GM12878 (cell line): ENCODE data around the gene RBMS1. TPM values are rescaled to one million over a fixed set of nuclear protein-coding genes. Genes with fewer than 3 reads are reported as not detected.
A peak's percentile ranks its signal among the peaks of the same experiment; 100 is the strongest.

Source experiments
- BCL11A ChIP-seq: IDR thresholded peaks from 2 replicates; pipeline ENCODE4 v1.6.1; 2011; ENCODE audit warnings: low read depth, low read length
- DPF2 ChIP-seq: fragments of 450-650 bp; IDR thresholded peaks from 2 replicates; pipeline ENCODE4 v1.6.1; 2017; ENCODE audit warnings: mild to moderate bottlenecking
- EED ChIP-seq: sonication (generic); IDR thresholded peaks from 2 replicates; pipeline ENCODE4 v1.6.1; 2016; ENCODE audit warnings: antibody characterized with exemption, low read depth
- ETV6 ChIP-seq, 2 experiments: fragments of 450-650 bp in 1 of 2; IDR thresholded peaks in 1 of 2; conservative IDR thresholded peaks in 1 of 2; 2 replicates each; pipeline ENCODE4 v1.6.1; 2014; ENCODE audit warnings: antibody characterized with exemption in 1 of 2, borderline replicate concordance in 1 of 2, low read depth in 1 of 2, mild to moderate bottlenecking in 1 of 2, moderate library complexity in 1 of 2
- FOXM1 ChIP-seq: IDR thresholded peaks from 2 replicates; pipeline ENCODE4 v1.6.1; 2012; ENCODE audit warnings: low read depth, mild to moderate bottlenecking, inconsistent platforms, low read length, moderate library complexity
- GATAD2B ChIP-seq: fragments of 450-650 bp; conservative IDR thresholded peaks from 2 replicates; pipeline ENCODE4 v1.6.1; 2017; ENCODE audit warnings: low read depth, mild to moderate bottlenecking, moderate library complexity
- IKZF1 ChIP-seq: fragments of 450-650 bp; conservative IDR thresholded peaks from 2 replicates; pipeline ENCODE4 v1.6.1; 2017; ENCODE audit warnings: antibody characterized with exemption, mild to moderate bottlenecking
- IKZF2 ChIP-seq, 2 experiments: fragments of 450-650 bp; IDR thresholded peaks; 2 replicates each; pipeline ENCODE4 v1.6.1; 2017; ENCODE audit warnings: mild to moderate bottlenecking in 2 of 2, moderate library complexity in 2 of 2
- JUNB ChIP-seq: IDR thresholded peaks from 2 replicates; pipeline ENCODE4 v1.6.1; 2016; ENCODE audit warnings: antibody characterized with exemption, mild to moderate bottlenecking
- JUND ChIP-seq: IDR thresholded peaks from 2 replicates; pipeline ENCODE4 v1.6.1; 2012; ENCODE audit warnings: low read depth, mild to moderate bottlenecking, low read length, improper control_type of control experiment, moderate library complexity
- MAX ChIP-seq: IDR thresholded peaks from 2 replicates; pipeline ENCODE4 v1.6.1; 2012; ENCODE audit warnings: low read depth, low read length, improper control_type of control experiment
- MTA2 ChIP-seq: fragments of 450-650 bp; IDR thresholded peaks from 2 replicates; pipeline ENCODE4 v1.6.1; 2016; ENCODE audit warnings: low read depth, mild to moderate bottlenecking, moderate library complexity
- NFIC ChIP-seq: IDR thresholded peaks from 2 replicates; pipeline ENCODE4 v1.6.1; 2012; ENCODE audit warnings: low read depth, mild to moderate bottlenecking, inconsistent platforms, low read length, moderate library complexity
- PAX5 ChIP-seq: IDR thresholded peaks from 2 replicates; pipeline ENCODE4 v1.6.1; 2011; ENCODE audit warnings: low read depth, low read length, borderline replicate concordance
- POU2F2 ChIP-seq: IDR thresholded peaks from 3 replicates; pipeline ENCODE4 v1.6.1; 2011; ENCODE audit warnings: low read depth, mild to moderate bottlenecking, low read length, borderline replicate concordance
- SP1 ChIP-seq: IDR thresholded peaks from one replicate; pipeline ENCODE4 v1.6.1; 2011; ENCODE audit warnings: low read depth, low read length
- SRF ChIP-seq, 2 experiments: IDR thresholded peaks; 2 replicates each; pipeline ENCODE4 v1.6.1; 2011; ENCODE audit warnings: low read depth in 2 of 2, low read length in 2 of 2, mild to moderate bottlenecking in 1 of 2, moderate library complexity in 1 of 2
- TCF7 ChIP-seq: IDR thresholded peaks from 2 replicates; pipeline ENCODE4 v1.6.1; 2014; ENCODE audit warnings: antibody characterized with exemption, borderline replicate concordance
- ZBED1 ChIP-seq: IDR thresholded peaks from 2 replicates; pipeline ENCODE4 v1.6.1; 2016; ENCODE audit warnings: borderline replicate concordance
- ZNF207 ChIP-seq: fragments of 450-650 bp; IDR thresholded peaks from 2 replicates; pipeline ENCODE4 v1.6.1; 2014; ENCODE audit warnings: antibody characterized with exemption, mild to moderate bottlenecking, borderline replicate concordance
- ZNF217 ChIP-seq: fragments of 450-650 bp; IDR thresholded peaks from 2 replicates; pipeline ENCODE4 v1.6.1; 2017; ENCODE audit warnings: antibody characterized with exemption, mild to moderate bottlenecking
- polyA plus RNA-seq, 11 experiments: library from polyadenylated mRNA; depleted of rRNA in 4 of 11; unstranded in 6 of 11; stranded (reverse) in 5 of 11; fragments of >200 nt; fragmentation: Nextera tagmentation in 4 of 11; fragmentation: Illumina TruSeq in 1 of 11; extraction: Ambion mirVana in 4 of 11; extraction: Trizol in 1 of 11; gene quantifications; 1 replicate in 1 of 11; 2 replicates in 10 of 11; pipeline versions ENCODE4 v1.2.1 to v1.2.3, GENCODE V29; 2011 to 2016; ENCODE audit warnings: inconsistent platforms in 2 of 11, missing spikeins in 2 of 11, low read depth in 1 of 11
- total RNA-seq, 4 experiments: library from RNA; depleted of rRNA in 3 of 4; stranded (reverse); fragments of >200 nt in 3 of 4; fragmentation: Illumina TruSeq in 1 of 4; extraction: Trizol in 1 of 4; gene quantifications; 2 replicates each; pipeline versions ENCODE4 v1.2.1 to v1.2.3, GENCODE V29; 2013 to 2021
- TF ChIP-seq, protein P1 (sequence below): fragments of 450-650 bp; IDR thresholded peaks from 2 replicates; pipeline ENCODE4 v1.6.1; 2017; ENCODE audit warnings: mild to moderate bottlenecking, moderate library complexity
- TF ChIP-seq, protein P2 (sequence below), 3 experiments: IDR thresholded peaks in 2 of 3; conservative IDR thresholded peaks in 1 of 3; 2 replicates each; pipeline ENCODE4 v1.5.1; 2011; ENCODE audit warnings: low read depth in 3 of 3, low read length in 3 of 3, mild to moderate bottlenecking in 3 of 3, control low read depth in 2 of 3, moderate library complexity in 2 of 3, inconsistent platforms in 1 of 3, mixed read lengths in 1 of 3; ENCODE audit not compliant: control insufficient read depth in 2 of 3, insufficient read depth in 1 of 3; ENCODE audit errors: extremely low read depth in 1 of 3

The RBMS1 gene
- total and polyA plus RNA-seq, 10 of the 15 experiments (the other 5 are each of a cell fraction or from before 2014, with no cell fraction given), result 0.04 to 0.31 (median 0.17) TPM; not detected in 1

- TF ChIP-seq, protein P1, sequence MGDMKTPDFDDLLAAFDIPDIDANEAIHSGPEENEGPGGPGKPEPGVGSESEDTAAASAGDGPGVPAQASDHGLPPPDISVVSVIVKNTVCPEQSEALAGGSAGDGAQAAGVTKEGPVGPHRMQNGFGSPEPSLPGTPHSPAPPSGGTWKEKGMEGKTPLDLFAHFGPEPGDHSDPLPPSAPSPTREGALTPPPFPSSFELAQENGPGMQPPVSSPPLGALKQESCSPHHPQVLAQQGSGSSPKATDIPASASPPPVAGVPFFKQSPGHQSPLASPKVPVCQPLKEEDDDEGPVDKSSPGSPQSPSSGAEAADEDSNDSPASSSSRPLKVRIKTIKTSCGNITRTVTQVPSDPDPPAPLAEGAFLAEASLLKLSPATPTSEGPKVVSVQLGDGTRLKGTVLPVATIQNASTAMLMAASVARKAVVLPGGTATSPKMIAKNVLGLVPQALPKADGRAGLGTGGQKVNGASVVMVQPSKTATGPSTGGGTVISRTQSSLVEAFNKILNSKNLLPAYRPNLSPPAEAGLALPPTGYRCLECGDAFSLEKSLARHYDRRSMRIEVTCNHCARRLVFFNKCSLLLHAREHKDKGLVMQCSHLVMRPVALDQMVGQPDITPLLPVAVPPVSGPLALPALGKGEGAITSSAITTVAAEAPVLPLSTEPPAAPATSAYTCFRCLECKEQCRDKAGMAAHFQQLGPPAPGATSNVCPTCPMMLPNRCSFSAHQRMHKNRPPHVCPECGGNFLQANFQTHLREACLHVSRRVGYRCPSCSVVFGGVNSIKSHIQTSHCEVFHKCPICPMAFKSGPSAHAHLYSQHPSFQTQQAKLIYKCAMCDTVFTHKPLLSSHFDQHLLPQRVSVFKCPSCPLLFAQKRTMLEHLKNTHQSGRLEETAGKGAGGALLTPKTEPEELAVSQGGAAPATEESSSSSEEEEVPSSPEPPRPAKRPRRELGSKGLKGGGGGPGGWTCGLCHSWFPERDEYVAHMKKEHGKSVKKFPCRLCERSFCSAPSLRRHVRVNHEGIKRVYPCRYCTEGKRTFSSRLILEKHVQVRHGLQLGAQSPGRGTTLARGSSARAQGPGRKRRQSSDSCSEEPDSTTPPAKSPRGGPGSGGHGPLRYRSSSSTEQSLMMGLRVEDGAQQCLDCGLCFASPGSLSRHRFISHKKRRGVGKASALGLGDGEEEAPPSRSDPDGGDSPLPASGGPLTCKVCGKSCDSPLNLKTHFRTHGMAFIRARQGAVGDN, result no peak
- TF ChIP-seq MAX, result no peak
- peak; percentile 63 for TF ChIP-seq MTA2
- TF ChIP-seq ZBED1, result peak; percentile 37; the same call in 1 of the 2 replicates
- TF ChIP-seq IKZF2 (IDR thresholded peaks at IDR 0.05), result peak; percentile 90
- TF ChIP-seq SRF (IDR thresholded peaks at IDR 0.05; ENCODE audit: low read depth in 2 of 2, low read length in 2 of 2), result 0 out of 4 replicates have a peak, but pooled peaks of 1 of the 2 experiments have one; percentile 46
- peak; percentile 60; the same call in 1 of the 2 replicates for TF ChIP-seq DPF2
- TF ChIP-seq SP1, result no peak
- 0 out of 2 replicates have a peak, but pooled peaks have one; percentile 29 for TF ChIP-seq GATAD2B
- TF ChIP-seq NFIC, result peak; percentile 90
- TF ChIP-seq TCF7, result 0 out of 2 replicates have a peak, but pooled peaks have one; percentile 24
- TF ChIP-seq IKZF1, result peak; percentile 84
- TF ChIP-seq EED, result peak; percentile 94
- TF ChIP-seq PAX5, result 0 out of 2 replicates have a peak, but pooled peaks have one; percentile 42
- peak; percentile 40; the same call in 1 of the 2 replicates for TF ChIP-seq ZNF217
- peak in 1 of 2 experiments; percentile 58; a peak in 1 of 4 replicates for TF ChIP-seq ETV6 (conservative IDR thresholded peaks at IDR 0.05 in 1 of 2, IDR thresholded peaks at IDR 0.05 in 1 of 2; ENCODE audit: borderline replicate concordance in 1 of 2, low read depth in 1 of 2)
- peak; percentile 95 for TF ChIP-seq JUNB
- no peak for TF ChIP-seq ZNF207
- peak; percentile 61; the same call in 1 of the 2 replicates for TF ChIP-seq JUND
- TF ChIP-seq FOXM1, result peak; percentile 63
- no peak for TF ChIP-seq POU2F2
- peak; percentile 55; the same call in 1 of the 2 replicates for TF ChIP-seq BCL11A
- TF ChIP-seq, protein P2, sequence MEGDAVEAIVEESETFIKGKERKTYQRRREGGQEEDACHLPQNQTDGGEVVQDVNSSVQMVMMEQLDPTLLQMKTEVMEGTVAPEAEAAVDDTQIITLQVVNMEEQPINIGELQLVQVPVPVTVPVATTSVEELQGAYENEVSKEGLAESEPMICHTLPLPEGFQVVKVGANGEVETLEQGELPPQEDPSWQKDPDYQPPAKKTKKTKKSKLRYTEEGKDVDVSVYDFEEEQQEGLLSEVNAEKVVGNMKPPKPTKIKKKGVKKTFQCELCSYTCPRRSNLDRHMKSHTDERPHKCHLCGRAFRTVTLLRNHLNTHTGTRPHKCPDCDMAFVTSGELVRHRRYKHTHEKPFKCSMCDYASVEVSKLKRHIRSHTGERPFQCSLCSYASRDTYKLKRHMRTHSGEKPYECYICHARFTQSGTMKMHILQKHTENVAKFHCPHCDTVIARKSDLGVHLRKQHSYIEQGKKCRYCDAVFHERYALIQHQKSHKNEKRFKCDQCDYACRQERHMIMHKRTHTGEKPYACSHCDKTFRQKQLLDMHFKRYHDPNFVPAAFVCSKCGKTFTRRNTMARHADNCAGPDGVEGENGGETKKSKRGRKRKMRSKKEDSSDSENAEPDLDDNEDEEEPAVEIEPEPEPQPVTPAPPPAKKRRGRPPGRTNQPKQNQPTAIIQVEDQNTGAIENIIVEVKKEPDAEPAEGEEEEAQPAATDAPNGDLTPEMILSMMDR (IDR thresholded peaks at IDR 0.05 in 2 of 3, conservative IDR thresholded peaks at IDR 0.05 in 1 of 3; ENCODE audit: control insufficient read depth in 2 of 3, extremely low read depth in 1 of 3, insufficient read depth in 1 of 3, low read depth in 3 of 3, low read length in 3 of 3), result no peak
- TF ChIP-seq, all 136 proteins: peak for 28
Measured at GRCh38 chr2:160224060-160224459, 269.5 kb downstream of the RBMS1 start (continued).
